Superior temporal gyrus (tissue), 1 donor: ENCODE data around the gene GPC5.
"Not testable (repeated sequence)": the region's sequence is repeated elsewhere in the genome, so short reads cannot be mapped to it uniquely, and the experiment has no call there.

Source experiments
- DNase-seq: peaks from one replicate; pipeline ENCODE4 v3.0.0-alpha.2; 2016; ENCODE audit errors: extremely low spot score

Gene GPC5

DNA sequence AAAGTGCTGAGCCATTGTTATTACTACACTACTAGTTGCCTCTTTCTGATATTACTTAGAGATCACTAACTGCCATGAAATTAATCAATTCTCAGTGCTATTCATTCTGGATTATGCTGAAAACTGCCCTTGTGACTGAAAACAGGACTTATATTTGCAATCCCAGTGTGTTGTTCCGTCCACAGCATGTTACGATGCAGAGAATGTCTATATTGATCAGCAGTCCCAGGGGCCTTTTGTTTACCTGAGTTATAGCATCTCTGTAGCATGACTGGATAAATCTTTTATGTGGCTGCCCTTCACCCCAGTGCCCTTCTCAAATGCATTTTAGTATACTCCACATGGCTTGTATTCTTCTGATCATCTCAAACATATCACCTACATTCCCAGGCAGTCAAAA, 251.0 kb downstream of the GPC5 start:
- DNase-seq: no peak

GRCh38 chr13:91652404-91653301, 254.2 kb downstream of the GPC5 start:
- no peak for DNase-seq

GRCh38 chr13:91655731-91656130, 257.3 kb downstream of the GPC5 start:
- no peak for DNase-seq

DNA sequence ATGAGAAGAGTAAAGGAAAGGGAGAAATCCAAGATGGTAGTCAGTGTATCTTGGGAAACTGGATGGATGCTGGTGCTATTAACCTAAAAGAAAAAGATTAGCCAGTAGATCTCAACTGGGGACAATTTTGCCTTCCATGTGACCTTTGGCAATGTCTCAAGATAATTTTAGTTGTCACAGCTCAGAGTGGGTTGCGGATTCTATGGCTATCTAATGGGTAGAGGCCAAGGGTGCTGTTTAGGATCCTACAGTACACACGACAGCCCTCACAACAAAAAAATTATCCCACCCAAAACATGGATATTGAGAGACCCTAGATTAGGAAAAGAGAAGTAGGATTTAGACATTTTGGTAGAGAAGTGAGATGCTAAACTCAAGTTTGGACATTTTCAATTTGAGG, 258.9 kb downstream of the GPC5 start:
- DNase-seq: no peak

GRCh38 chr13:91659256-91660075, 261.0 kb downstream of the GPC5 start:
- peak; percentile 43 for DNase-seq

DNA sequence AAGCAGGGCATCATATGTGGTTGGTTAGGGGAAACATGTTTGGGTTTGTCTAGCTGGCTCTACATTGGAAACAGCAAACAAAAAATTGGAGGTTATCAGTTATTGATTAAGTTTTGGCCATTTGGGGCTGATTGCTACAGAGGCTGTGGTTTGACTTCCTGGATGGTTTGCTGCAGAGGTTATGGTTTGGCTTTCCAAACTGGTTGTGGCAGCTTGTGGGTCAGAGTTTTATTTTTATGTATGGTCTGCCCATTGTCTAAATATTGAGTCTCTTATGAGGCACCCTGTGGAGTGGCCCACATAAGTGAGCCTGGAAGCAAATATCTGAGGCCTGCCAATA, 261.6 kb downstream of the GPC5 start:
- no peak for DNase-seq

- no peak for DNase-seq
Observed at GRCh38 chr13:91661692-91662490, 263.5 kb downstream of the GPC5 start.

GRCh38 chr13:91664039-91664438, 265.6 kb downstream of the GPC5 start:
- no peak for DNase-seq

DNA sequence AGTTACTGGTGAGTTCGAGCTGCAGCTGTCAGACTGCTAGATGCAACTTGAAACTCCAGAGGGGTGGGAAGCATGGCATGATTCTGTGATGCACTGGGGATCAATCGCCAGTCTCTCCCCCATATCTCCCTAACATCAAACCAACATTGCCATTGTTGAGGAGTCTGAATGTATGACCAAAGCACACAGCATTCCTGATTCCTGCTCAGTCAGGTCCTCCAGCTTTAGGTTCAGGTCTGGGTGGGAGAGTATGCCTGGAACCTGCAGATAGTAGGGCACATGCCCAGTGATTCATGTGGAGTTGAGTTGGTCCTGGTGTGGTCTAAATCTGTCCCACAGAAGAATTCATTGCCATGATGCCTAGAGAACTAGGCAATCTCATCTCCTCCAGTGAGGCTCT, 269.1 kb downstream of the GPC5 start:
- no peak for DNase-seq

DNA sequence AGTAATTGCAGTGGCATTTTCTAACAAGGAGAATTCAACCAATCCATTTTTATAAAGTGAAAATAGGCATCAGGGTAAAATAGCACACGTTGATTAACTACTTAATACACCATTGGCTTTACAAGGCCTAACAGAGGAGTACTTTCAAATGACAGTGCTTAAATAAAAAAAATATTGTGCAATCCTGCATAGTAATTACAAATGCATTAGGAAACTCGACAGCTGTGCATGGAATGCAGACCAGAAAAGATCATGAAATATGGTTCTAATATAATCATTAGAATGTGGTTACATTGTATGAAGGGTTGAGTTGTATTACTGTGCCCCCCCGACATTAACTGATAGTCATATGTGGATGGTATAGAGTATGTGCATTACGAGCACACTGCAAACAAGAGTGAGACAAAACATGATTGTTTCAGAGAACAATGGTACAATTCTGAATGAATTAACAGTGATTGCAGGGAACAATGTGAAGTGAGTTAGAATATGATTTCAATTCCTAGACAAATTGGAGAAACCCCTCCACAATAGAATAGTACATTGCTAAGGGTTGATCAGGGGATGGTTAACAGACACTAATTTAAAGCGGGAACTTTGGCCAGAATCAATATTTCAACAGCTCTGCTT, 270.6 kb downstream of the GPC5 start:
- DNase-seq: peak; percentile 70

GRCh38 chr13:91674347-91674746, 275.9 kb downstream of the GPC5 start:
- DNase-seq: not testable (repeated sequence)

GRCh38 chr13:91684746-91685145, 286.3 kb downstream of the GPC5 start:
- DNase-seq: no peak

DNA sequence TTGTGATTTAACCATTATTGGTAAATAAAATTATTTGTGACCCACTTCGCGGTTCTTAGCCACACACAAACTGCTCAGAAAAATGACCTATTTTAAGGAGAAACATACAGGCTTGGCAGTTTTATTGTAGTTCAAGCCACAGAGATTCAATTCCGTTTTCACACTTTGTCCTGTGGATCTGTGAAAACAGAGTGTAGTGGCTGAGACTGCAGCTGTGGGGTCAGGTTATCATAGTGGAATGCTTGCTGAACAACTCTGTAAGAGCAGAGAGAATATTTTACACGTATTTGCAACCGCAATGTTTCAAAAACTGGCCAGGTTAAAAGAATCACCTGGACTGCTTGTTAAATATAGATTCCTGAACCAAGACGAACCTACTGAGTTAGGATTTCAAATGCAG, 292.5 kb downstream of the GPC5 start:
- no peak for DNase-seq

- DNase-seq: no peak
Observed at GRCh38 chr13:91693466-91693865, 295.0 kb downstream of the GPC5 start.

DNA sequence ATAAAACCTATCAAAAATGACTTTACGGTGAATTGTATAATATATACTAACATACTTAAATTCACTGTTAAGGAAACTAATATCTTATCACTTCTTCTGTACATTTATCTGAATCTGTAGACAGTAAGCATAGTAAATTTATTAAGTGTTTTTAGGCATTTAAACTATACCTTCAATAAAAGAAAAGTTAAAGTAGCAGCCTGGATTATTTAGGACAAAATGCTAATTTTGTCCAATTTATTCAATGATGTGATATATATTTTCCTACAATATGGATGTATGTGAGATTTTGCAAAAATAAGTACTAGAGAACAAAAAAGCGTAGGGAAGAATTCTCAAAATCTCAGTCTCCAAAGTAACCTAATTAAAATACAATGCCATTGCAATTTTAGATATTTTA, 299.9 kb downstream of the GPC5 start:
- no peak for DNase-seq

- no peak for DNase-seq
Observed at GRCh38 chr13:91698767-91699166, 300.3 kb downstream of the GPC5 start.

- DNase-seq: no peak
Observed at GRCh38 chr13:91699863-91700262, 301.4 kb downstream of the GPC5 start.

- no peak for DNase-seq
Observed at GRCh38 chr13:91701975-91702374, 303.6 kb downstream of the GPC5 start.

DNA sequence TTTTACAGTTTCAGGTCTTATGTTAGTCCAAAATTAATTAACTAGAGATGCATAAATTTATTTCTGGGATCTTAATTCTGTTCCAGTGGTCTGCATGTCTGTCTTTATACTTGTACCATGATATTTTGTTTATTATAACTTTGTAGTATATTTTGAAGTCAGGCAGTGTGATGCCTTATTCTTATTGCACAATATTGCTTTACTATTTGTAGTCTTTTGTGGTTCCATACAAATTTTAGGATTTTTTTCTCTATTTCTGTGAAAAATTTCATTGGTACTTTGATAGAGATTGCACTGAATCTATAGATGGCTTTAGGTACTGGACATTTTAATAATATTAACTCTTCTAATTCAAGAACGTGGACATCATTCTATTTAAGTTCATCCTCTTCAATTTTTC, 304.0 kb downstream of the GPC5 start:
- no peak for DNase-seq

GRCh38 chr13:91704398-91704797, 306.0 kb downstream of the GPC5 start:
- DNase-seq: no peak

- DNase-seq: no peak
Observed at GRCh38 chr13:91708558-91708957, 310.1 kb downstream of the GPC5 start.

- no peak for DNase-seq
Observed at GRCh38 chr13:91709180-91709579, 310.8 kb downstream of the GPC5 start.
